ENCODE measurements around the gene ZIC5. TPM values are rescaled to one million over a fixed set of nuclear protein-coding genes. Genes with fewer than 3 reads are reported as not detected.

ZIC5 gene
- total and polyA plus RNA-seq, 8 donors = not detected

DNA sequence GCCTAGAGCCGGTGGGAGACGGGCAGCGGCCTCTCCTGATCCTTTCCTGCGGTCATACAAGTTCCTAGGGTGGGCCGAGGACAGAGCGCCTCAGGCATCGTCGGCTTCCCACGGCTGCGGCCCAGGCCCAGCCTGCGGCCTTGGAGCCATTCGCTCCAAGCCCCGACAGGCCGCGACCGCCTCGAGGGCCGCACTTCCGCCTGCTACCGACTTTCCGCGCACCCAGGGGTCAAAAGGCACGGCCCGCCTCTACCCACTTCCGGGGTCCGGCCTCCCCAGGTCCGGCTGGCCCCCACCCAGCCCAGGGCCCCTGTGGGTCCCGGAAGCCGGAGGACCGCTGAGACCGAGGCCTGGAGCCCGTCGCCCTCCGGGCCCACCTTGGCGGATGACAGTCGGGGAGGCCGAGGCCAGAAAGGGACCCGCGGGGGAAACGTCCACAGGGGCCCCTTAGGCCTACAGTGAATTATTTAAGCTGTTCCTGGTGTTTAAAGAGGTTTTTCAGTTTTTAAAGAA lies 26.2 kb upstream of the ZIC5 start:
- no peak for TF ChIP-seq POLR2A (IDR thresholded peaks at IDR 0.05)
- no peak for TF ChIP-seq POLR2AphosphoS5 (IDR thresholded peaks at IDR 0.05)
- Histone ChIP-seq H3K4me3 (no peak overlapping the region), H3K9me3 (peaks cover 0 to 17% (median 10%) of the 10 kb centered on the region in 4 donors), H3K27me3 (peaks cover 27 to 90% (median 64%) of the 10 kb centered on the region in 3 donors), H3K36me3 (no peaks in the 10 kb centered on the region), H3K4me1 (peaks cover 0 to 14% (median 5%) of the 10 kb centered on the region in 4 donors), H3K27ac (no peak overlapping the region)
- WGBS, 5 donors = 50 to 63% (median 51%) methylated on average over 31 to 40 of the region's 40 CpGs
- intact Hi-C loops (cut with DNase I; ENCODE audit: low total_unique reads) = no loop called here
- DNase-seq = peak in 1 of 2 donors; percentile 16

DNA sequence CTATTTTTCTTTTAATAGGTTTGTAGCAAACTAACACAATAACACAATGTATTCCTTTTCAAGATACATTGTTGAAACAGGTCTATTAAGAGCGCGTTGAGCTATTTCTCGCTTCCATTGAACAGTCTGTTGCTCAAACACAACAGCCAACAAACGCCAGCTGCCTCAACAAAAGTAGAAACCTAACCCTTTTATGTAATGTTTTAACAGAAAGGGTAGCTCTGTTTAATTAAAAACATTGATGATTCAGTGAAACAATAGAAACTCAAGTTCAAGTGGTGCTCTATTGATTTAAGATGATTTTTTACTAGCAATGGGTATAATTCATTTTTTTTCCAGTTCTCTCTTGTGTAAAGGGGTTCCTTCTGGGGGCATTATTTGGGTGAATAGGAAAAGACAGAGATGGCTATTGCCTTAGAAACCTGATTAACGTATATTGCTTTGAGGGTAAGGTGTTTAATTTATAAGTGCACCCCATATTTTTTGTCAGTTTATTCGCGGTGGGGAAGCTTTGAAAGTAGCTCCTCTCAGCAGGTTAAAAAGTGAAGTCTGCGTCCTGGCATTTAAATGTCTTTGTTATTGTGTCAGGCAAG lies 24.9 kb upstream of the ZIC5 start:
- no peak overlapping the region for H3K27ac ChIP-seq
- peaks cover 0 to 17% (median 10%) of the 10 kb centered on the region in 4 donors for H3K9me3 ChIP-seq
- 12 to 27% (median 23%) methylated on average over 8 of the region's 8 CpGs for WGBS, 5 donors
- DNase-seq = no peak
- H3K4me1 ChIP-seq = peaks cover 0 to 17% (median 7%) of the 10 kb centered on the region in 4 donors
- peaks cover 39 to 94% (median 77%) of the 10 kb centered on the region in 3 donors for H3K27me3 ChIP-seq
- intact Hi-C loops (cut with DNase I; ENCODE audit: low total_unique reads) = no loop called here
- H3K36me3 ChIP-seq = no peaks in the 10 kb centered on the region
- H3K4me3 ChIP-seq = no peak overlapping the region
- no peak for TF ChIP-seq POLR2A (IDR thresholded peaks at IDR 0.05)
- TF ChIP-seq, protein P1, sequence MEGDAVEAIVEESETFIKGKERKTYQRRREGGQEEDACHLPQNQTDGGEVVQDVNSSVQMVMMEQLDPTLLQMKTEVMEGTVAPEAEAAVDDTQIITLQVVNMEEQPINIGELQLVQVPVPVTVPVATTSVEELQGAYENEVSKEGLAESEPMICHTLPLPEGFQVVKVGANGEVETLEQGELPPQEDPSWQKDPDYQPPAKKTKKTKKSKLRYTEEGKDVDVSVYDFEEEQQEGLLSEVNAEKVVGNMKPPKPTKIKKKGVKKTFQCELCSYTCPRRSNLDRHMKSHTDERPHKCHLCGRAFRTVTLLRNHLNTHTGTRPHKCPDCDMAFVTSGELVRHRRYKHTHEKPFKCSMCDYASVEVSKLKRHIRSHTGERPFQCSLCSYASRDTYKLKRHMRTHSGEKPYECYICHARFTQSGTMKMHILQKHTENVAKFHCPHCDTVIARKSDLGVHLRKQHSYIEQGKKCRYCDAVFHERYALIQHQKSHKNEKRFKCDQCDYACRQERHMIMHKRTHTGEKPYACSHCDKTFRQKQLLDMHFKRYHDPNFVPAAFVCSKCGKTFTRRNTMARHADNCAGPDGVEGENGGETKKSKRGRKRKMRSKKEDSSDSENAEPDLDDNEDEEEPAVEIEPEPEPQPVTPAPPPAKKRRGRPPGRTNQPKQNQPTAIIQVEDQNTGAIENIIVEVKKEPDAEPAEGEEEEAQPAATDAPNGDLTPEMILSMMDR (IDR thresholded peaks at IDR 0.05) = no peak
- no peak for TF ChIP-seq POLR2AphosphoS5 (IDR thresholded peaks at IDR 0.05)
- TF ChIP-seq EP300 (IDR thresholded peaks at IDR 0.05) = no peak

DNA sequence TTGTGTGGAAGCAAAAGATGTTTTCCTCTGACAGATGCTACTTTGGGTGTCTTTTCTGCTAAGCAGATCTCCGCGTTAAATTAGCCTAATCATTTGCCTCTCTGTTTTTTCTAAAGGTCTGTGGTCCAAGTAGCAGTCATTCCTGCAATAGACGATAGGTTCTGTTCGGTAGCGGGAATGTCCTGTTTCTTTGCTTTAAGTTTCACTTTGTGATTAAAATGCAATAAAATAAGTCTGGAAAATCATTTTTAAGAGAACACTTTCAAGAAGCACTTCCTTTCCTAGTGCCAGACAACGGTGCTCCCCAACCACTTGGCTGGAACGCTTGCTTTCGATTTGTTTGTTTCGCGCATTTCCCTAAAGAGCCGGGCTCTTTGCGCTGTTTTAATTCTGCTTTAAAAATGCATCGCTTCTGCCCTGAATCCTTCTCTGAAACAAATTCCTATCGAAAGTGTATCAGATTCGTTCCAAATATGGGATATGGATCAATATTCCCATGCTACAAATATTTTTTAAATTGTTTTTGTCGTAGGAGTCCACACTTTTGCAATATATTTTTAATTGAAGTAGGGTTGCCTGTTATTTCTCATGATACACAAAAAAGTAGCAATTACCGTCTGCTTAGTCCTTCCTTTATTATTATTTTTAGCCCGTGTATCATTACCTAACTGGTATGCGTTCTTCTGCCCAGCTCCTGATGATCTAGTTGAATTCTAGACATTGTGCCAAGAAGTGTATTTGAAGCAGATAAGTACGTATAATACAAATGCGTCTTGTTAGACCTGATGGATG lies 24.2 kb upstream of the ZIC5 start:
- Histone ChIP-seq H3K27ac (no peak overlapping the region), H3K4me1 (peaks cover 0 to 24% (median 10%) of the 10 kb centered on the region in 4 donors), H3K27me3 (peaks cover 46 to 94% (median 84%) of the 10 kb centered on the region in 3 donors), H3K9me3 (peaks cover 0 to 23% (median 10%) of the 10 kb centered on the region in 4 donors), H3K36me3 (no peaks in the 10 kb centered on the region), H3K4me3 (no peak overlapping the region)
- WGBS, 5 donors = 7 to 15% (median 12%) methylated on average over 21 of the region's 21 CpGs
- intact Hi-C loops (cut with DNase I; ENCODE audit: low total_unique reads) = no loop called here
- DNase-seq = peak in 1 of 2 donors; percentile 47
- TF ChIP-seq, protein P1 (IDR thresholded peaks at IDR 0.05) = no peak
- TF ChIP-seq POLR2AphosphoS5 (IDR thresholded peaks at IDR 0.05) (peak in 1 of 3 donors; percentile 54), POLR2A (IDR thresholded peaks at IDR 0.05) (no peak), EP300 (IDR thresholded peaks at IDR 0.05) (no peak)

DNA sequence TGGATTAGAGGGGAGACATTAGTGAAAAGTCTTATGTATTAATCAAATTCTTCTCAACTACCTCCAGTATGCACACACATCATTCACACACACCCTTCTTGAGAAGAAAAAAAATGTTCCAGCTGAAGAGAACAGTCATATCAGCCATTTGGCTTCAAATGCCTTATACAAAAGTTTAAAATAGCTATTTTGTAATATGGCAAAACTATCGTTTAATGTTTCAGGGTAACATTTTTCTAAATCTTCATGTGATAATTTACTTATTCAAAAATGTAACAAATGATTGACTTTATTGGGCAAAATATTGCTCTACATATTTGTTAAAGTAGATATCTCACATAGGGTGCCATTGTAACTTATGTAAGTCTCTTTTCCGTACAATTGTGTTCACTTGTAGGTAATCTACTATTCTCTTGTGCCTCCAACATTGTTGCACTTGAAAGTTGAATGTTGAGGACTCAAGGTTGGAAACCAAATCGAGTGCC lies 23.6 kb upstream of the ZIC5 start:
- TF ChIP-seq, protein P1 (IDR thresholded peaks at IDR 0.05) = no peak
- TF ChIP-seq POLR2A (IDR thresholded peaks at IDR 0.05) (no peak), POLR2AphosphoS5 (IDR thresholded peaks at IDR 0.05) (no peak), EP300 (IDR thresholded peaks at IDR 0.05) (no peak)
- Histone ChIP-seq H3K27me3 (peaks cover 50 to 94% (median 90%) of the 10 kb centered on the region in 3 donors), H3K36me3 (no peaks in the 10 kb centered on the region), H3K27ac (no peak overlapping the region), H3K4me3 (no peak overlapping the region), H3K4me1 (peaks cover under 1 to 31% (median 16%) of the 10 kb centered on the region in 4 donors), H3K9me3 (peaks cover 0 to 23% (median 10%) of the 10 kb centered on the region in 4 donors)
- WGBS, 5 donors = 20 to 28% (median 25%) methylated on average over 3 of the region's 3 CpGs
- intact Hi-C loops (cut with DNase I; ENCODE audit: low total_unique reads) = no loop called here
- no peak for DNase-seq
